GM18505 (cell line): ENCODE results near the gene PIF1.

Experiments
- ATAC-seq: cut with Tn5 transposase; IDR thresholded peaks from one replicate; pipeline ENCODE4 v1.9.1; 2021; ENCODE audit not compliant: unreplicated experiment
- POLR2A ChIP-seq: IDR thresholded peaks from 4 replicates; pipeline ENCODE4 v1.6.1; 2011; ENCODE audit warnings: borderline replicate concordance; ENCODE audit not compliant: insufficient read depth, insufficient read length; ENCODE audit errors: extremely low read depth

The PIF1 gene

DNA sequence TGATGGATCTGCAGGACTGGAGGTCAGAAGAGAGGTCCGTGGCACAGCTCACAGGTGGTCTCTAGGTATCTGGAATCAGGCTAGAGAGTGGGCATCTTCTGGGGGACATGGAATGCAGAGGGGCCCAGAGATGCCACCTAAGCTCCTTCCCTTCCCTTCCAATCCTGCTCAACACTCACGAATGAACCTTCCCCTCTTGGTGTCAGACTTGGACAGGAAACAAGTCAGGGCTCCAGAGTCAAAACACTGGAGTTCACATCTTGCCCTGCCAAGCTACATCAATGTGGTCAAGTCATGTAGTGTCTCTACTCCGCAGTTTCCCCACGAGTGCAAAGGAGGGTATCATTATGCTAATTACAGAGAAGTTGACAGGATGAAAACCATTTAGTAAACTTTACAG, 34.0 kb downstream of the PIF1 start:
- TF ChIP-seq POLR2A: no peak
- no peak for ATAC-seq

DNA sequence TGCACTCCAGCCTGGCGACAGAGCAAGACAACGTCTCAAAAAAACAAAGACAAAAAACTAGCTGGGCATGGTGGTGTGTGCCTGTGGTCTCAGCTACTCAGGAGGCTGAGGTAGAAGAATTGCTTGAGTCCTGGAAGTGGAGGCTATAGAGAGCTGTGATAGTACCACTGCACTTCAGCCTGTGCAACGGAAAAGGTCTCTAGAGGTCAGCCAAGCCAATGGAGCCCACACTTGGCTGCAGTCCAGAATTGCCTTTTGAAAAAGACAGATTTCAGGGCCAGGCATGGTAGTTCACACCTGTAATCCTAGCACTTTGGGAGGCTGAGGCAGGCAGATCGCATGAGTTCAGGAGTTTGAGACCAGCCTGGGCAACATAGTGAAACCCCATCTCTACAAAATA, 41.7 kb downstream of the PIF1 start:
- ATAC-seq: no peak
- TF ChIP-seq POLR2A: no peak

DNA sequence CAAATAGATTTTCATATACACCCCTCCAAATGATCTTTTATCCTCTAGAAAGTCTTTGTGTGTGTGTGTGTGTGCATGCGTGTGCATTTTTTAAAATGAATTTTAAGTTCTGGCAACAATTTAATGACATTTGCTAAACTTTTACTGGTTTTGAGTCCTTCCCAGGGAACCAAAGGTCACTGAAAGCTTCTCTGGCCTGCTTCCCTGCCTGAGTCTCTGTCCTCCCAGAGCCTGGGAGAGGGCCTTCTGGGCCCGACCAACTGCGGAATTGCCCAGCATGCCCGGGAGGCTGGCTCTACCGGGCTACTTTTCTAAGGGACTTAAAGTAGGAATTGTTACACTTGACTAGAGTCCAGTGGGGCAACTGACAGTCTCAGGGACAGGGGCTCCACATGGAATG, 42.7 kb downstream of the PIF1 start:
- no peak for ATAC-seq
- TF ChIP-seq POLR2A: no peak

DNA sequence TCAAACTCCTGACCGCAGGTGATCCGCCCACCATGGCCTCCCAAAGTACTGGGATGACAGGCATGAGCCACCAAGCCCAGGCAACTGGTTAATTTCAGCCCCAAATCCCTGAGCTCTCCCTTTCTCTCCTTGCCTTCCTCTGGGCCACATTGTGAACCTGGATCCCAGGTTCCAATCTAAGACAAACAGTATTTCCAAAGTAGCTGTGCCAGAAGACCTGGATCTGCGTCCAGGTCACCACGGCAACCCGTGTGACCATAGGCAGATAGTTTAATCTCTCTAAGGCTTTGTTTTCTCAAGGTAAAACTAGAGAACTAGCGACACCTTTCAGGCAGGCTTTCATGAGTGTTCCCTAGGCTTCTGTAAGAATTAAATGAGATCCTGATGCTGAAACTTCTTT, 44.1 kb downstream of the PIF1 start:
- ATAC-seq: no peak
- TF ChIP-seq POLR2A: no peak

DNA sequence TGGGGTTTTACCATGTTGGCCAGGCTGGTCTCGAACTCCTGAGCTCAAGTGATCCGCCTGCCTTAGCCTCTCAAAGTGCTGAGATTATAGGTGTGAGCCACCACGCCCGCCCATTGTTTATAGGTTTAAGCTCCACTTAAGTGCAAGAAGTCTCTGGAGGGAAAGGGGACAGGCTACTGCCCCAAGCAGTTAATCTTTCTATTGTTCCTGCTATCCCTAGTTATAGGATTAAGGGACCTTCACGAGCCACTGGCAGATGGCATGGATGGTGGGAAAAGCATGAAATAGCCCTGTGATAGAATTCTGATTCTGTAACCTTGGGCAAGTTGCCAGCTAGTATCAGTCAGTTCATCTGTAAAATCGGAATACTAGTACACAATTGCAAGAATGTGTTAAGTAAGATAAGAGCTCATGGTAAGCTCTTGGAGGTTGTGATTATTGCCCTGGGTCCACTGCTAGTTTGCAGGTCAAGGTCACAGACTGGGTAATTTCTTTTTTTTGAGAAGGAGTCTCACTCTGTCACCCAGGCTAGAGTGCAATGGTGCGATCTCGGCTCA, 44.8 kb downstream of the PIF1 start:
- no peak for TF ChIP-seq POLR2A
- ATAC-seq: no peak

DNA sequence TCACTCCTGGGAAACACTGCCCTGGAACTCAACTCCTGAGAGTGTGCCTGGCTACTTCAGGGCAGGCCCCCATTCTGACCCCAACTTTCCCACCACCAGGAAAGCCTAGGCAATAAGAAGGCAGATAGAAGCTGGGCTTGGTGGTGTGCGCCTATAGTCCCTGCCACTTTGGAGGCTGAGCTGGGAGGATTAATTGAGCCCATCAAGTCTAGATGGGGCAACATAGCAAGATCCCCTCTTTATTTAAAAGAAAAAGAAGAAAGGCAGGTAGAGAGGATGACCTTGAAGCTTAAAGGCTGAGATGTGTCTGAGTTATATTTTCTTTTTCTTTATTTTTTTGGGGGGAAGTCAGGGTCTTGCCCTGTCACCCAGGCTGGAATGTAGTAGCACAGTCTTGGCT, 45.8 kb downstream of the PIF1 start:
- ATAC-seq: no peak
- TF ChIP-seq POLR2A: no peak

DNA sequence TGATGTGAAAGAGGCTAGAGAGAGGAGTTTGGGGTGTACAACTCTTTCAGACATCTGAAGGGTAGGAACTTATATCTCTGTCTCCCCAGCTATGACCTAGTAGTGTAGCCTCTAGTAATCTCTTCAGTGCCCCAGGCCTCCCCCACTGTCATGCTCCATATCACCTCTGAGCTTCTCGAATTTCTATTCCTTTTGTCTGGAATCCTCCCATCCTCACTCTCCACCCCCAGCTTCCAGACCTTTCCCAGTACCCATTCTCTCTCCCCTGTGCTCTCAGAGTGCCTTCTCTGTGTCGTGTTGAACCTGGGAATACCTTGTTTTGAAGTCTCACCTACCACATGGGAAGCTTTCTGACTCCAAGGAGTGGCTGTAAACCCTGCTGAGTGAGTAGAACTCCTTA, 46.4 kb downstream of the PIF1 start:
- ATAC-seq: no peak
- no peak for TF ChIP-seq POLR2A

DNA sequence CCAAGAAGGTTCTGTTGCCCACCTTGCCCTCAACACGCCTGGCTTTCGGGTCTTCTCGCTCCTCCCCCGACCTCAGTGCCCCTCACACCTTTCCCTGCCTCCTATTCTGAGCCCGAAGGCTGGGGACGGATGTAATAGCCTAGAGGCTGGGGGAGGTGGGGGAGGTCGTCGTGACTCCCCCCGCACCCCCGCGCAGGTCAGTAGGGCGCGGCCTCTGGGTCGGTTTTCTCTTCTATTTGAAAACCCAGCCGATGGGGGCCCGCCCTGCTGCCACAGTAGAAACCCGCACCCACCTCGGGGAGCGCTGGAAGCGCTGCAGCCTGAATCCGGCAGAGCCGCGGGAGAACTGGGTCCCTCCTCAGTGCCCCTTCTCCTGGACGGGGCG, 49.1 kb downstream of the PIF1 start:
- TF ChIP-seq POLR2A: no peak
- no peak for ATAC-seq

DNA sequence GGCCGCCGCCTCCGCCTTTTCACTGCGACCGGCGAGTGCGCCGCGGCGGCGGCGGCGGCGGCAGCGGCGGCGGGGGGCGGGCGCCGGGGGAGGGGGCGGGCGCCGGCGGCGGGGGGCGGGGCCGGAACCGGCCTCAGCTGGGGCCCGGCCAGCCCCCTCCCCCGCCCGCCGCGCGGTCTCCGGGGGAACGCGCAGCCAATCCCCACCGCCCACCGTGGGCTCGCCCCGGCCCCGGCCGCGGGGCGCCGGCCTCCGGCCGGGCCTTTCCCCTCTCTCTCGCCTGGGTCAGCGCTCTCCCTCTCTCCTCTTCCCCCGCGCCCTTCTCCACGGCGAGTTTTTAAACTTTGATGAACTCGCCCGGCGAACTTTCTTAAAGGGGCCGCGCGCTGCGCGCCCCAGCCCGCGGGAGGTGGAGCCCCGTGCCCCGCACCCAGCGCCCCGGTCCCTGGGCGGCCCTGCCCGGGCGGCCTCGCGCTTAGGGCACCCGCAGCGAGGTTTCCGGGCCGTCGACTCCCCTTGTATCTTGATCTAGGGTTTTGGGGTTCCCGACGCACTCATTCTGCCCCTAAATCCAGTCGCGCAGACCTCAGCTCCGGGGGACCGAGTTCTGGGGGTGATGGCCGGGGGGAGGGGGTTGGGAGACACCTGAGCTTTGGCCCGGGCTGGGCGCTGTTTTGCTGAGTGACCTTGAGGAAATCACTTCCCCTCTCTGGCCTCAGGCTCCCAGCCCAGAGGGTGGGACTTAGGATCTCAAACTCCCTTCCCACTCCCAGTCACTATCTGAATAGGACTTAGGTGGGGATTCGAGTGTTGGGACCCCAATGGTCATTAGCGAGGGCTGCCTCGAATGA, 49.7 kb downstream of the PIF1 start, which contains the start of gene RBPMS2:
TSS of gene RBPMS2 (minus strand) at position 39 of the 851 bp plus-strand sequence. CDS start 270 bp downstream, outside the sequence.
- no peak for TF ChIP-seq POLR2A
- no peak for ATAC-seq

DNA sequence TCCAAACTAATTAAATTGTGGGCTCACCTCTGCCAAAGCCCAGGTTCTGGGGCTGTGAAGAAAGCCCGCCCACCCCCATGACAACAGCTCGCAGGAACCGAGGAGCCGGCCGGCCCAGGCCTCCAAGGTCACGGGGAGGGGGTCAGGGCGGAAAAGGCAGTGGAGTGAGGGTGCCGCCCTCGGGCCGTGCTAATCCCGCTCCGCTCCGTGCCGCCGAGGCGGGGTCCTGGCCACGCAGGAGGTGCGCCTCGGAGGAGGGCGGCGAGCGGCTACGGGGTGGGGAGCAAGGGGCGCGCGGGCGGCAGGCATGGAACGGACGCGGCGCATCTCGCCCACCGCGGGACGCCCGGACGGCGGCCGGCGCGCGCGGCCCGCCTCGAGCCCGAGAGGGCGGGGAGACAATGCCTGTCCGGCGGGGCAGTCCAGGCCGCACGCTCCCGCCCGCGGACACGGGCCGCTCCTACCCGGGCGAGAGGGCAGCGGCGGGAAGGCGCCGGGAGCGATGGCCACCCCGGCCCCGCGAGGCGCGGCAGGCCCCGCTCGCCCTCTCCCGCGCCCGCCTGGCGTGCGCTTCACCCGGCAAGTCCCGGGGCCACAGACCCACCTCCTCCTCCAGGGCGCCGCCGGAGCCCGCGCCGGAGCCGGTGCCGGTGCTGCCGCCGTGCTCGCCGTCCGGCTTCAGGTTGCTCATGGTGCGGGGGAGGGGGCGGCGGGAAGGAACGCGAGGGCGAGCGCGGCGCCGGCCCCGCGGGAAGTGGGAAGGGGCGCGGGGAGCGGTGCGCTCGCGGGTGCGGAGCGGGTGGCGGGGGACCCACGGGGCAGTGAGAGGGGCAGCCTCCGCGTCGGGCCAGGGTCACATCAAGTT, 50.6 kb downstream of the PIF1 start:
- no peak for ATAC-seq
- no peak for TF ChIP-seq POLR2A

DNA sequence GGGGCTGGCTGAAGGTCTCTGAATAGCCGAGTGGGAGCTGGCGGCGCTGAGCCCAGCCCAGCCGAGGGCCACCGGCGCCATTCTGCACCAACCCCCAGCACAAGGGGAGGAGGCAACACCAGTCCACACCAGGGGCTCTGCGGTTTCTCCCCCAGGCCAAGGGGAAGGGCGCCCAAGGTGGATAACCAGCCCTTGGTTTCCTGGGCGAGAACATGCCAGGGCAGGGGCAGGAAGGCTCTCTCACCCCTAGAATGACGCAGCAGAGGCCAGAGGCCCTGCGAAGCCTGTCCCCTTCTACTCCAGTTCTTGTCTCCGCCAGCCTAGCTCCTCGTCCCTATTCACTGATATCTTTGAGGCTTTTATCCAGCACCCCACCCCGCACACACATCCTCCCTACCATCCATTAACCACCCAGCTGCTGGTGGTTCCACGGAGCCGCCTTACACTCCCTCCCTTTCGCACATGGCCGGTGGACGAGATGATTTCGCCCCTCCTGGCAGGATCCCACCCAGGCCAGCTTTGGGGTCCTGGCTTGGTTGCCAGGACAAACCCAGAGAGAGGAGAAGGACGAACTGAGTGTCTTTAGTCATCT, 51.3 kb downstream of the PIF1 start:
- no peak for TF ChIP-seq POLR2A
- ATAC-seq: no peak

DNA sequence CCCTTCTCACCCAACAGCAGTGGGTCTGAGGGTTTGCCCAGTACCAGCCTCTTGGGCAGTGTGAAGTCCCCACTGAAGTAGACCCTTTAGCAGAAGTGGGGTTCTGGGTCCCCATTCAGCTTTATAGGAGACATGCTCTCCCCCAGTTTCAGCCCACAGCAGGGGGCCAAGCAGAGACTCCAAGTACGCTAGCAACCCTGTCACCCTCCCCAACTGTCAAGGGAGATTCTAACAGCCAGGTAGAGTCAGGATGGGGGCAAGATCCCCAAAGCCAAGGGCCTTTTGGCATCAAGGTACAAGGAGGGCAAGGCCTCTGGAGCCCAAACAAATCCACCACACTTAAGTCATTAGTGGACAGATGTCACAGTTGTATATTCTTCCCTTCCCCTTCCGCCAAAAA, 51.8 kb downstream of the PIF1 start:
- no peak for ATAC-seq
- no peak for TF ChIP-seq POLR2A

DNA sequence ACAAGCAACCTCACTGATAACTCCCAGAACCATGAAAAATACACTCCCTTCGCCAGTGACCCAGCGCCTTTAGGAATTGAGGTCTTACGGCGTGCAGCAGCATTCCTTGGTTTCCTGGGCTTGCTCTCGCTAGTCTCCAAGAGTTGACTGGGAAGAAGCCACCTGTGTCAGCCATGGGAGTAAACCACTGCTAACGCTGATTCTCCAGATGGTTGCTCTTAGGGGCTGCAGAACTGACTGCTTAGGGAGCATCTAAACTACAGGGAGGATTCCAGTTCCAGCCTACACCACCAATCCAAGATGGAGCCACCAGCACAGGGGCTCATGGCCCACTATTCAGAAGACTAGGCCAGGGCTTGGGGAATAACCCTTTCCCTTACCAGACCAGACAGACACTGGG, 52.5 kb downstream of the PIF1 start:
- no peak for ATAC-seq
- TF ChIP-seq POLR2A: no peak
